ENCODE results near the gene RBM5.

DNA sequence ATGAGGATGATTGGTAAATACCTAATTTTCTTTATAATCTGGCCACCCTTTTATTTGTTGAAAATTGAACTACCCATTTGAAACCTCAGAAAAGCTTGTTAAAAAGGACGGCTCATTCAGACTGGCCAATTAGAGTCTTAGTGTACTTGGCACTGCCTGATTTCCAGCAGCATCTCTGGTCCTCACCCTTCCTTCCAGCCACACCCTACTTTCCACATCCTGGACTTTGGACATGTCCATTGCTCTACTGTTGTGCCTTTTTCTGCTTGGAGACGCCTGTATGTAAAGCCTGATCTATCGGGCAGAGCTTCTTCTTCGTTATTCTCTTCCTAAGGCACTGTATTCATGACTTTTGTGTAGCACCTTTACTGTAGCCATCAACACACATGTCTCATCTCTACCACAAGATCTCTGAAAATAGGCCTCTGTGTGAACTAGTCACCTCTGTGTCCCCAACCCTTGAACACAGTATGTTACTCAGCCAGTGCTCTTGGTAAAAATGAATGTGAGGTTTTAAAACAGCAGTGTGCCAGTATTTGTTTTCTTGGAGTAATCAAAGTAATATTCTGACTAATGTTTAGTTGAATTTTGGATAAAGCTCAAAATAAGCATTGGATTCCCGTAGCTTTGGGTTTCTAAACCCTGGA is 6.8 kb downstream of the RBM5 start:
- TF ChIP-seq, protein P1, sequence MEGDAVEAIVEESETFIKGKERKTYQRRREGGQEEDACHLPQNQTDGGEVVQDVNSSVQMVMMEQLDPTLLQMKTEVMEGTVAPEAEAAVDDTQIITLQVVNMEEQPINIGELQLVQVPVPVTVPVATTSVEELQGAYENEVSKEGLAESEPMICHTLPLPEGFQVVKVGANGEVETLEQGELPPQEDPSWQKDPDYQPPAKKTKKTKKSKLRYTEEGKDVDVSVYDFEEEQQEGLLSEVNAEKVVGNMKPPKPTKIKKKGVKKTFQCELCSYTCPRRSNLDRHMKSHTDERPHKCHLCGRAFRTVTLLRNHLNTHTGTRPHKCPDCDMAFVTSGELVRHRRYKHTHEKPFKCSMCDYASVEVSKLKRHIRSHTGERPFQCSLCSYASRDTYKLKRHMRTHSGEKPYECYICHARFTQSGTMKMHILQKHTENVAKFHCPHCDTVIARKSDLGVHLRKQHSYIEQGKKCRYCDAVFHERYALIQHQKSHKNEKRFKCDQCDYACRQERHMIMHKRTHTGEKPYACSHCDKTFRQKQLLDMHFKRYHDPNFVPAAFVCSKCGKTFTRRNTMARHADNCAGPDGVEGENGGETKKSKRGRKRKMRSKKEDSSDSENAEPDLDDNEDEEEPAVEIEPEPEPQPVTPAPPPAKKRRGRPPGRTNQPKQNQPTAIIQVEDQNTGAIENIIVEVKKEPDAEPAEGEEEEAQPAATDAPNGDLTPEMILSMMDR (IDR thresholded peaks at IDR 0.05), result no peak
- no peak for TF ChIP-seq POLR2A (IDR thresholded peaks at IDR 0.05)

Data from lower leg skin (tissue), 3 donors.